ENCODE measurements around the gene IREB2.

DNA sequence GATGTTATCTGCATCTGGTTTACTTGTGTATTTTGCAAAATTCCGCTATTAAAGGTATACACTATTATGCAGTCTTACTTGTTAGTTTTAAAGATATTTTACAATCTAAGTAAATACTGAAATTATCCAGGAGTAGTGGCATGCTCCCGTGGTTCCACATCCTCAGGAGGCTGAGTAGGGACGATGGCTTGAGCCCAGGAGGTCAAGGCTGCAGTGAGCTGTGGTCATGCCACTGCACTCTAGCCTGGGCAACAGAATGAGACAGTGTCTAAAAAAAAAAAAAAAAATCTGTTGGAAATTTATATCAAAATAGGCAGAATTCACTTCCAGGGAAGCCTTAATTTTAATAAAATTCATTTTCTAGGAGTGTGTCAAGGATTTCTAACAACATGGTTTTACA, 41.6 kb downstream of the IREB2 start:
- TF ChIP-seq, protein P1, sequence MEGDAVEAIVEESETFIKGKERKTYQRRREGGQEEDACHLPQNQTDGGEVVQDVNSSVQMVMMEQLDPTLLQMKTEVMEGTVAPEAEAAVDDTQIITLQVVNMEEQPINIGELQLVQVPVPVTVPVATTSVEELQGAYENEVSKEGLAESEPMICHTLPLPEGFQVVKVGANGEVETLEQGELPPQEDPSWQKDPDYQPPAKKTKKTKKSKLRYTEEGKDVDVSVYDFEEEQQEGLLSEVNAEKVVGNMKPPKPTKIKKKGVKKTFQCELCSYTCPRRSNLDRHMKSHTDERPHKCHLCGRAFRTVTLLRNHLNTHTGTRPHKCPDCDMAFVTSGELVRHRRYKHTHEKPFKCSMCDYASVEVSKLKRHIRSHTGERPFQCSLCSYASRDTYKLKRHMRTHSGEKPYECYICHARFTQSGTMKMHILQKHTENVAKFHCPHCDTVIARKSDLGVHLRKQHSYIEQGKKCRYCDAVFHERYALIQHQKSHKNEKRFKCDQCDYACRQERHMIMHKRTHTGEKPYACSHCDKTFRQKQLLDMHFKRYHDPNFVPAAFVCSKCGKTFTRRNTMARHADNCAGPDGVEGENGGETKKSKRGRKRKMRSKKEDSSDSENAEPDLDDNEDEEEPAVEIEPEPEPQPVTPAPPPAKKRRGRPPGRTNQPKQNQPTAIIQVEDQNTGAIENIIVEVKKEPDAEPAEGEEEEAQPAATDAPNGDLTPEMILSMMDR (IDR thresholded peaks at IDR 0.05) = no peak
- TF ChIP-seq POLR2A (IDR thresholded peaks at IDR 0.05) (no peak), EP300 (IDR thresholded peaks at IDR 0.05) (no peak)

Measured in upper lobe of left lung (tissue), 4 donors.